Tibial nerve (tissue), 4 donors: ENCODE measurements around the gene SH3TC1. TPM values are rescaled to one million over a fixed set of nuclear protein-coding genes. Genes with fewer than 3 reads are reported as not detected.

ENCODE experiments used
- DNase-seq, 2 donors: peaks; one replicate each; pipeline ENCODE4 v3.0.0-alpha.2; 2019; ENCODE audit warnings: low spot score in 2 of 2
- H3K27ac ChIP-seq, 4 donors: fragments of 200-600 bp; sonication (generic) in 3 of 4; one replicate each; pipeline ENCODE4 v1.5.1; 2017 to 2019; ENCODE audit warnings: mild to moderate bottlenecking in 1 of 4
- H3K27me3 ChIP-seq, 2 donors: fragments of 200-600 bp; sonication (generic) in 1 of 2; one replicate each; pipeline versions ENCODE4 v1.5.1 to v1.6.0; 2017 to 2019
- H3K36me3 ChIP-seq, 3 donors: fragments of 200-600 bp; sonication (generic); one replicate each; pipeline ENCODE4 v1.5.1; 2018 to 2019
- H3K4me1 ChIP-seq, 4 donors: fragments of 200-600 bp; sonication (generic) in 3 of 4; one replicate each; pipeline ENCODE4 v1.5.1; 2017 to 2019
- H3K4me3 ChIP-seq, 4 donors: fragments of 200-600 bp; sonication (generic) in 3 of 4; one replicate each; pipeline ENCODE4 v1.5.1; 2017 to 2019; ENCODE audit warnings: mild to moderate bottlenecking in 1 of 4, moderate library complexity in 1 of 4
- H3K9me3 ChIP-seq, 4 donors: fragments of 200-600 bp; sonication (generic) in 3 of 4; one replicate each; pipeline ENCODE4 v1.5.1; 2017 to 2019
- CTCF ChIP-seq, 5 experiments: fragments of 200-600 bp in 3 of 5; fragments of 450-650 bp in 2 of 5; sonication (generic) in 3 of 5; IDR thresholded peaks; one replicate each; pipeline ENCODE4 v1.5.1; 2016 to 2019; ENCODE audit warnings: antibody characterized with exemption in 5 of 5, mild to moderate bottlenecking in 3 of 5, moderate library complexity in 2 of 5
- EP300 ChIP-seq, 2 donors: sonication (generic); formaldehyde crosslinking; IDR thresholded peaks; one replicate each; pipeline ENCODE4 v1.6.1; 2017; ENCODE audit warnings: antibody characterized with exemption in 2 of 2, mild to moderate bottlenecking in 1 of 2
- POLR2A ChIP-seq, 2 donors: fragments of 450-650 bp; IDR thresholded peaks; one replicate each; pipeline ENCODE4 v1.6.1; 2017; ENCODE audit warnings: antibody characterized with exemption in 2 of 2, mild to moderate bottlenecking in 2 of 2, moderate library complexity in 2 of 2
- WGBS, 2 donors: methylation state at CpG; one replicate each; pipeline ENCODE4 v1.1.5; 2018; 5-methylcytosine and 5-hydroxymethylcytosine counted together
- total RNA-seq, 4 donors: library from RNA; depleted of rRNA; stranded (reverse); fragments of >200 nt; gene quantifications; one replicate each; pipeline ENCODE4 v1.1.0, GENCODE V29; 2016

SH3TC1 gene
- total RNA-seq, 4 donors from 2014 or later = 31.6 to 176 (median 69.7) TPM

GRCh38 chr4:8275548-8275910 lies 76.4 kb downstream of the SH3TC1 start:
- Histone ChIP-seq H3K27me3 (peaks cover 0 to 8% of the 10 kb centered on the region in 2 donors), H3K36me3 (no peaks in the 10 kb centered on the region), H3K4me3 (no peak overlapping the region), H3K4me1 (peaks cover 0 to 68% (median 8%) of the 10 kb centered on the region in 4 donors), H3K27ac (peak overlapping the region in 1 of 4 donors; percentile 35), H3K9me3 (no peaks in the 10 kb centered on the region)
- DNase-seq = no peak
- TF ChIP-seq POLR2A (IDR thresholded peaks at IDR 0.05) = no peak
- TF ChIP-seq EP300 (IDR thresholded peaks at IDR 0.05) = no peak
- TF ChIP-seq CTCF (IDR thresholded peaks at IDR 0.05) = no peak
- WGBS, 2 donors = 77 to 87% methylated on average over 4 of the region's 4 CpGs

GRCh38 chr4:8276358-8277240 lies 77.5 kb downstream of the SH3TC1 start:
- Histone ChIP-seq H3K4me1 (peaks cover 0 to 72% (median 8%) of the 10 kb centered on the region in 4 donors), H3K27ac (no peak overlapping the region), H3K27me3 (no peaks in the 10 kb centered on the region), H3K9me3 (no peaks in the 10 kb centered on the region), H3K36me3 (no peaks in the 10 kb centered on the region), H3K4me3 (no peak overlapping the region)
- TF ChIP-seq EP300 (IDR thresholded peaks at IDR 0.05) (no peak), CTCF (IDR thresholded peaks at IDR 0.05) (no peak), POLR2A (IDR thresholded peaks at IDR 0.05) (no peak)
- DNase-seq = no peak
- 48 to 75% methylated on average over 23 of the region's 24 CpGs for WGBS, 2 donors

- no peaks in the 10 kb centered on the region for H3K27me3 ChIP-seq
- no peak for DNase-seq
- no peak overlapping the region for H3K27ac ChIP-seq
- H3K4me3 ChIP-seq = no peak overlapping the region
- H3K4me1 ChIP-seq = peaks cover 0 to 74% (median 8%) of the 10 kb centered on the region in 4 donors
- no peaks in the 10 kb centered on the region for H3K9me3 ChIP-seq
- no peaks in the 10 kb centered on the region for H3K36me3 ChIP-seq
- TF ChIP-seq POLR2A (IDR thresholded peaks at IDR 0.05) = no peak
- no peak for TF ChIP-seq EP300 (IDR thresholded peaks at IDR 0.05)
- no peak for TF ChIP-seq CTCF (IDR thresholded peaks at IDR 0.05)
- WGBS, 2 donors = 79 to 82% methylated on average over 3 to 11 of the region's 11 CpGs
Observed at GRCh38 chr4:8277356-8278008, 78.4 kb downstream of the SH3TC1 start.

- Histone ChIP-seq H3K27me3 (no peaks in the 10 kb centered on the region), H3K4me3 (no peak overlapping the region), H3K36me3 (no peaks in the 10 kb centered on the region), H3K27ac (no peak overlapping the region), H3K9me3 (no peaks in the 10 kb centered on the region), H3K4me1 (peaks cover 0 to 69% (median 8%) of the 10 kb centered on the region in 4 donors)
- DNase-seq = no peak
- WGBS, 2 donors = 62 to 84% methylated on average over 3 to 6 of the region's 6 CpGs
- TF ChIP-seq POLR2A (IDR thresholded peaks at IDR 0.05) = no peak
- TF ChIP-seq CTCF (IDR thresholded peaks at IDR 0.05) = no peak
- TF ChIP-seq EP300 (IDR thresholded peaks at IDR 0.05) = no peak
Observed at GRCh38 chr4:8278009-8278395, 78.9 kb downstream of the SH3TC1 start.
